Subcutaneous abdominal adipose tissue (tissue), 5 donors: Measurements from ENCODE around the gene EIPR1.

ENCODE experiments used
- H3K27ac ChIP-seq: one replicate; pipeline ENCODE4 v1.7.0; 2013; ENCODE audit warnings: low read depth, mild to moderate bottlenecking, inconsistent platforms, low read length, moderate library complexity
- H3K27me3 ChIP-seq, 5 donors: one replicate each; pipeline ENCODE4 v1.7.0; 2013; ENCODE audit warnings: low read length in 5 of 5, inconsistent platforms in 1 of 5; ENCODE audit not compliant: control insufficient read depth in 5 of 5, insufficient read depth in 4 of 5
- H3K36me3 ChIP-seq, 5 donors: one replicate each; pipeline ENCODE4 v1.7.0; 2013; ENCODE audit warnings: low read length in 5 of 5; ENCODE audit not compliant: control insufficient read depth in 5 of 5, insufficient read depth in 5 of 5
- H3K4me1 ChIP-seq, 5 donors: one replicate each; pipeline ENCODE4 v1.7.0; 2013; ENCODE audit warnings: low read length in 5 of 5, mild to moderate bottlenecking in 3 of 5, moderate library complexity in 1 of 5; ENCODE audit not compliant: control insufficient read depth in 5 of 5, insufficient read depth in 5 of 5
- H3K4me3 ChIP-seq, 5 donors: one replicate each; pipeline ENCODE4 v1.7.0; 2013; ENCODE audit warnings: low read length in 5 of 5, low read depth in 1 of 5
- H3K9ac ChIP-seq, 5 donors: one replicate each; pipeline ENCODE4 v1.7.0; 2013; ENCODE audit warnings: low read length in 5 of 5, mild to moderate bottlenecking in 4 of 5, moderate library complexity in 3 of 5
- H3K9me3 ChIP-seq, 5 donors: one replicate each; pipeline ENCODE4 v1.7.0; 2013; ENCODE audit warnings: low read length in 5 of 5; ENCODE audit not compliant: control insufficient read depth in 5 of 5
- donor health status: healthy.
- donor health status: healthy.
- donor health status: healthy.
- donor health status: healthy.
- donor health status: healthy.

The EIPR1 gene

GRCh38 chr2:3177891-3178577 lies 199.6 kb downstream of the EIPR1 start:
- H3K27me3 ChIP-seq = no peaks in the 10 kb centered on the region
- no peak overlapping the region for H3K9ac ChIP-seq
- H3K9me3 ChIP-seq = no peaks in the 10 kb centered on the region
- no peak overlapping the region for H3K27ac ChIP-seq
- peaks cover 0 to under 1% (median 0%) of the 10 kb centered on the region in 5 donors for H3K4me1 ChIP-seq
- H3K4me3 ChIP-seq = no peak overlapping the region
- H3K36me3 ChIP-seq = peaks cover 0 to 28% (median 17%) of the 10 kb centered on the region in 5 donors

GRCh38 chr2:3176869-3177255 lies 200.8 kb downstream of the EIPR1 start:
- Histone ChIP-seq H3K9me3 (no peaks in the 10 kb centered on the region), H3K27me3 (no peaks in the 10 kb centered on the region), H3K4me3 (no peak overlapping the region), H3K9ac (no peak overlapping the region), H3K4me1 (peaks cover 0 to 4% (median 0%) of the 10 kb centered on the region in 5 donors), H3K27ac (no peak overlapping the region), H3K36me3 (peaks cover 0 to 38% (median 22%) of the 10 kb centered on the region in 5 donors)

GRCh38 chr2:3176071-3176868 lies 201.3 kb downstream of the EIPR1 start:
- no peak overlapping the region for H3K27ac ChIP-seq
- H3K9me3 ChIP-seq = no peaks in the 10 kb centered on the region
- peaks cover 0 to 44% (median 22%) of the 10 kb centered on the region in 5 donors for H3K36me3 ChIP-seq
- H3K4me1 ChIP-seq = peaks cover 0 to 4% (median 0%) of the 10 kb centered on the region in 5 donors
- no peak overlapping the region for H3K4me3 ChIP-seq
- H3K9ac ChIP-seq = no peak overlapping the region
- H3K27me3 ChIP-seq = no peaks in the 10 kb centered on the region

- peaks cover 0 to 50% (median 26%) of the 10 kb centered on the region in 5 donors for H3K36me3 ChIP-seq
Measured at GRCh38 chr2:3175568-3175955, 202.1 kb downstream of the EIPR1 start.

GRCh38 chr2:3174626-3175567 lies 202.7 kb downstream of the EIPR1 start:
- Histone ChIP-seq H3K27ac (no peak overlapping the region), H3K27me3 (no peaks in the 10 kb centered on the region), H3K9ac (no peak overlapping the region), H3K4me3 (no peak overlapping the region), H3K4me1 (peaks cover 0 to 4% (median 0%) of the 10 kb centered on the region in 5 donors), H3K36me3 (peaks cover 0 to 50% (median 26%) of the 10 kb centered on the region in 5 donors), H3K9me3 (no peaks in the 10 kb centered on the region)

More at GRCh38 chr2:3175568-3175955, 202.1 kb downstream of the EIPR1 start:
- no peaks in the 10 kb centered on the region for H3K9me3 ChIP-seq
- no peak overlapping the region for H3K4me3 ChIP-seq
- H3K27ac ChIP-seq = no peak overlapping the region
- peaks cover 0 to 4% (median 0%) of the 10 kb centered on the region in 5 donors for H3K4me1 ChIP-seq
- no peaks in the 10 kb centered on the region for H3K27me3 ChIP-seq
- H3K9ac ChIP-seq = no peak overlapping the region

GRCh38 chr2:3173031-3173430 lies 204.6 kb downstream of the EIPR1 start:
- Histone ChIP-seq H3K36me3 (peaks cover 0 to 50% (median 26%) of the 10 kb centered on the region in 5 donors), H3K27ac (no peak overlapping the region), H3K9me3 (no peaks in the 10 kb centered on the region), H3K27me3 (no peaks in the 10 kb centered on the region), H3K4me3 (no peak overlapping the region), H3K9ac (no peak overlapping the region), H3K4me1 (peaks cover 0 to 4% (median 0%) of the 10 kb centered on the region in 5 donors)

GRCh38 chr2:3172265-3172935 lies 205.2 kb downstream of the EIPR1 start:
- no peaks in the 10 kb centered on the region for H3K9me3 ChIP-seq
- no peak overlapping the region for H3K9ac ChIP-seq
- peaks cover 0 to 4% (median 0%) of the 10 kb centered on the region in 5 donors for H3K4me1 ChIP-seq
- peaks cover 0 to 46% (median 26%) of the 10 kb centered on the region in 5 donors for H3K36me3 ChIP-seq
- no peaks in the 10 kb centered on the region for H3K27me3 ChIP-seq
- no peak overlapping the region for H3K4me3 ChIP-seq
- no peak overlapping the region for H3K27ac ChIP-seq

- no peak overlapping the region for H3K4me3 ChIP-seq
- peaks cover 0 to 40% (median 20%) of the 10 kb centered on the region in 5 donors for H3K36me3 ChIP-seq
- H3K27ac ChIP-seq = no peak overlapping the region
- no peak overlapping the region for H3K9ac ChIP-seq
- H3K9me3 ChIP-seq = no peaks in the 10 kb centered on the region
- no peaks in the 10 kb centered on the region for H3K27me3 ChIP-seq
- H3K4me1 ChIP-seq = peaks cover 0 to 4% (median 0%) of the 10 kb centered on the region in 5 donors
Measured at GRCh38 chr2:3171564-3172264, 205.9 kb downstream of the EIPR1 start.
